Endometrial microvascular endothelial cells (primary cell): Measurements from ENCODE around the gene HENMT1. TPM values are rescaled to one million over a fixed set of nuclear protein-coding genes. Genes with fewer than 3 reads are reported as not detected.

Experiments
- total RNA-seq: library from RNA; depleted of rRNA; stranded (reverse); fragments of >200 nt; gene quantifications from one replicate; pipeline ENCODE4 v1.2.3, GENCODE V29; 2015; ENCODE audit errors: inconsistent ontology term

The HENMT1 gene
- total RNA-seq, 1 donor from 2014 or later = 1.8 TPM

Other genes starting within 250 kb of the HENMT1 start
- not detected for gene NBPF6, start 210.8 kb downstream of the HENMT1 start, total RNA-seq
- gene EEIG2, start 101.0 kb downstream of the HENMT1 start, total RNA-seq = 2.0 TPM
- gene PRPF38B, start 31.2 kb upstream of the HENMT1 start, total RNA-seq = 9.1 TPM
- gene FNDC7, start 51.8 kb upstream of the HENMT1 start, total RNA-seq = not detected
- gene STXBP3, start 85.6 kb upstream of the HENMT1 start, total RNA-seq = 32.1 TPM
- not detected for gene AKNAD1, start 196.0 kb upstream of the HENMT1 start, total RNA-seq
- gene GPSM2, start 215.9 kb upstream of the HENMT1 start, total RNA-seq = 26.6 TPM